Measurements from ENCODE around the gene FNDC11.

Gene FNDC11

DNA sequence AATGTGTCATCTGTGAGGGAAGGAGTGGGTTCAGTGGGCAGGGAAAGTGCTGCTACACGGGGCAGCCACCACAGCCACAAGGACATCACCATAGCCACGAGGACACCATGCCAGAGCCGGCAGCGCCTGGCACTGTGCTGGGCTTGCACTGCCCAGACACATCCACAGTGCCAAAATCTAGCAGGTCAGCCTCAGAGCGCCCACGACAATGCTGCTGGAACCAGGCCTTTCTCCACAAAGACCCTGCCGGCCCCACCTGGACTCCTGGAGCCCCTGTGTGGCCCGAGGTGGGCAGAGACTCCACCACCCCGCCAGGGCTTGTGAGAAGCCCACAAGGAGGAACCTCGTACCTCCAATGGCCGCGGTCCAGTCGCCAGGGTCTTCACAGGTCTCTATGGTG is 38.7 kb downstream of the FNDC11 start:
- DNase-seq (ENCODE audit: low read depth in 1 of 2, low spot score in 1 of 2), result no peak
- TF ChIP-seq POLR2AphosphoS5 (IDR thresholded peaks at IDR 0.05; ENCODE audit: low read depth) (no peak), CTCF (IDR thresholded peaks at IDR 0.05; ENCODE audit: insufficient read depth, low read length) (no peak), SPI1 (IDR thresholded peaks at IDR 0.05; ENCODE audit: borderline replicate concordance, low read depth) (no peak), GABPA (IDR thresholded peaks at IDR 0.05; ENCODE audit: low read depth) (no peak)
- TF ChIP-seq, protein P1, sequence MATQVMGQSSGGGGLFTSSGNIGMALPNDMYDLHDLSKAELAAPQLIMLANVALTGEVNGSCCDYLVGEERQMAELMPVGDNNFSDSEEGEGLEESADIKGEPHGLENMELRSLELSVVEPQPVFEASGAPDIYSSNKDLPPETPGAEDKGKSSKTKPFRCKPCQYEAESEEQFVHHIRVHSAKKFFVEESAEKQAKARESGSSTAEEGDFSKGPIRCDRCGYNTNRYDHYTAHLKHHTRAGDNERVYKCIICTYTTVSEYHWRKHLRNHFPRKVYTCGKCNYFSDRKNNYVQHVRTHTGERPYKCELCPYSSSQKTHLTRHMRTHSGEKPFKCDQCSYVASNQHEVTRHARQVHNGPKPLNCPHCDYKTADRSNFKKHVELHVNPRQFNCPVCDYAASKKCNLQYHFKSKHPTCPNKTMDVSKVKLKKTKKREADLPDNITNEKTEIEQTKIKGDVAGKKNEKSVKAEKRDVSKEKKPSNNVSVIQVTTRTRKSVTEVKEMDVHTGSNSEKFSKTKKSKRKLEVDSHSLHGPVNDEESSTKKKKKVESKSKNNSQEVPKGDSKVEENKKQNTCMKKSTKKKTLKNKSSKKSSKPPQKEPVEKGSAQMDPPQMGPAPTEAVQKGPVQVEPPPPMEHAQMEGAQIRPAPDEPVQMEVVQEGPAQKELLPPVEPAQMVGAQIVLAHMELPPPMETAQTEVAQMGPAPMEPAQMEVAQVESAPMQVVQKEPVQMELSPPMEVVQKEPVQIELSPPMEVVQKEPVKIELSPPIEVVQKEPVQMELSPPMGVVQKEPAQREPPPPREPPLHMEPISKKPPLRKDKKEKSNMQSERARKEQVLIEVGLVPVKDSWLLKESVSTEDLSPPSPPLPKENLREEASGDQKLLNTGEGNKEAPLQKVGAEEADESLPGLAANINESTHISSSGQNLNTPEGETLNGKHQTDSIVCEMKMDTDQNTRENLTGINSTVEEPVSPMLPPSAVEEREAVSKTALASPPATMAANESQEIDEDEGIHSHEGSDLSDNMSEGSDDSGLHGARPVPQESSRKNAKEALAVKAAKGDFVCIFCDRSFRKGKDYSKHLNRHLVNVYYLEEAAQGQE (IDR thresholded peaks at IDR 0.05; ENCODE audit: insufficient replicate concordance, low read depth), result no peak
- H3K4me3 ChIP-seq (replicated peaks; ENCODE audit: insufficient read depth, low read length), result no peak overlapping the region

DNA sequence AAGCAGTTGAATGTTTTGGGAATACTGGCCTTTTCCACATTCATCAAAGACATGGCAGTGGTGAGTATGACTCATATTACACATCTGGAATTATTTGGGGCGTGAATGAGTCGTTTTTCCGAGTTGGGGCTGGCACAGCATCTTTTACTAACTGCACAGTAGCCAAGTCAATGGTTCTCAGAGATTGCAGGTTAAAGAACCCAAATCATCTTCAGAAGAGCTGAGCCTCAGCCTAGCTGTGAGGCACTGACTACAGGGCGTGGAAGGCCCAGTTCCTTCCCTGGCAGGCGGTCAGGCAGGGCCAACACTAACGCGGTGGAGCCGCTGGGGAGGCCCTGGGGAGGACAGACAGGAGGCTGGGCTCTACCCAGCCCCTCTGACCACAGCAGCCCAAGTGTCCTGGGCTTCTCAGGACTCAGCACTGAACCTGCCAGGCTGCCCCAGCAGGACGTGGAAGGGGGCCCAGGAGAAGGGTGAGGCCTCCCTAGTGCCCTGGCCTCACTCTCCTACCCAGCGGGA is 40.1 kb downstream of the FNDC11 start:
- TF ChIP-seq GABPA (IDR thresholded peaks at IDR 0.05; ENCODE audit: low read depth) (no peak), POLR2AphosphoS5 (IDR thresholded peaks at IDR 0.05; ENCODE audit: low read depth) (no peak), CTCF (IDR thresholded peaks at IDR 0.05; ENCODE audit: insufficient read depth, low read length) (no peak), SPI1 (IDR thresholded peaks at IDR 0.05; ENCODE audit: borderline replicate concordance, low read depth) (no peak)
- TF ChIP-seq, protein P1 (IDR thresholded peaks at IDR 0.05; ENCODE audit: insufficient replicate concordance, low read depth), result no peak
- no peak for DNase-seq (ENCODE audit: low read depth in 1 of 2, low spot score in 1 of 2)
- Histone ChIP-seq H3K27ac (replicated peaks) (no peak overlapping the region), H3K4me3 (replicated peaks; ENCODE audit: insufficient read depth, low read length) (no peak overlapping the region), H3K27me3 (ENCODE audit: insufficient read depth, poor library complexity, severe bottlenecking) (no peaks in the 10 kb centered on the region)

More for the DNA sequence above, 38.7 kb downstream of the FNDC11 start:
- H3K27me3 ChIP-seq (ENCODE audit: insufficient read depth, poor library complexity, severe bottlenecking), result no peaks in the 10 kb centered on the region
- no peak overlapping the region for H3K27ac ChIP-seq (replicated peaks)

- no peak for DNase-seq (ENCODE audit: low read depth in 1 of 2, low spot score in 1 of 2)
- TF ChIP-seq CTCF (IDR thresholded peaks at IDR 0.05; ENCODE audit: insufficient read depth, low read length) (no peak), POLR2AphosphoS5 (IDR thresholded peaks at IDR 0.05; ENCODE audit: low read depth) (peak; percentile 14; the same call in 1 of the 2 replicates)
- Histone ChIP-seq H3K4me3 (replicated peaks; ENCODE audit: insufficient read depth, low read length) (no peak overlapping the region), H3K27me3 (ENCODE audit: insufficient read depth, poor library complexity, severe bottlenecking) (no peaks in the 10 kb centered on the region), H3K27ac (replicated peaks) (no peak overlapping the region)
Observed at GRCh38 chr20:63595416-63596127, 41.6 kb downstream of the FNDC11 start.
